ENCODE measurements around the gene ACTL6A.

- TF ChIP-seq CTCF (conservative IDR thresholded peaks at IDR 0.05; ENCODE audit: low read length), result no peak
- no peak for TF ChIP-seq EZH2phosphoT487 (IDR thresholded peaks at IDR 0.05; ENCODE audit: borderline replicate concordance)
Observed at GRCh38 chr3:179603831-179604230, 41.1 kb downstream of the ACTL6A start.

All from Loucy (cell line).